Measurements from ENCODE around the gene SLC26A6. TPM values are rescaled to one million over a fixed set of nuclear protein-coding genes. Genes with fewer than 3 reads are reported as not detected.

SLC26A6 gene
- total RNA-seq, 1 experiment from 2014 or later = 58.9 TPM

DNA sequence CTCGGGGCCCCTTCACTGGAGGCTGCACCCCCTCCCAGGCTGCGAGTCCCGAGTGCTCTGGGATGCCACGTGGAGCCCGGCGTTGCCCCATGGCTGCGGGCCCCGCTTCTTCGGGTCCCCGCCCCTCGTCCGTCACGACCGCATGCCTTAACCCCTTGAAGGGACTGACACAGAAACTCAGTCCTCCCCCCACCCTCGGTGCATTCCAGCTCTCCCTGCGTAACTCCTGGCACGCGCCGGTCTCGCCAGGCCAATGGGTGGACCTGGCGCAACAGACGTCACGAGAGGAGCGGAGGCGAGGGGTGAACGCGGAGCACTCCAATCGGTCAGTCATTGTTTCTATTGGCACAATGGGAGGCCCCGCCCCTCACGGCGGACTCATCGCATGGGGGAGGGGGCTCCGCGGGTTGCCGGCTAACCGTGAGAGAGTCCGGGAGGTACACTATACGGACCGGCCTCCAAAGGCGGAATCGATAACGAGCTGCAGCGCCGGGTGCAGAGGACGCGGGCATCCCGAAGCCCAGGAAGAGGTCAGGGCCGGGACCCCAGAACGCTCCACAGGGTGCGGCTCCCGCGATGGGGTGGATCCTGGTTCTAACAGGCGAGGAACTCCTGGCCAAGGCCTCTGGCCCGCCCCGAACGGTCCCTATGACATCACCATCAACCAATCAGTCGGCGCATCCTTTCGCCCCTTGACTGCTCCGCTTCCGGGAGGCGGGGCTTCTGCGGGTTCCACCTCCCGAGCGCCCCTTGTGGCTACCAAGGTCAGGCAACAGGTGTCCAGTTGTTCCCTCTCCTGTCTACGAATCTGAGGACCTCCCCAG, 28.4 kb upstream of the SLC26A6 start (continued):
- TF ChIP-seq ZNF232 (CRISPR knock-in tag; IDR thresholded peaks at IDR 0.05) (peak; percentile 92), STAT6 (CRISPR knock-in tag; conservative IDR thresholded peaks at IDR 0.05; ENCODE audit: low read depth) (0 out of 2 replicates have a peak, but pooled peaks have one; percentile 48), CTCF (IDR thresholded peaks at IDR 0.05) (peak; percentile 64; the same call in 1 of the 2 replicates), ZNF281 (CRISPR knock-in tag; IDR thresholded peaks at IDR 0.05) (peak; percentile 86), ZBTB21 (CRISPR knock-in tag; IDR thresholded peaks at IDR 0.05; ENCODE audit: borderline replicate concordance) (peak; percentile 96), NFATC4 (CRISPR knock-in tag; IDR thresholded peaks at IDR 0.05) (no peak), ZNF671 (CRISPR knock-in tag; IDR thresholded peaks at IDR 0.05) (peak; percentile 21; the same call in 1 of the 2 replicates), MYBL2 (CRISPR knock-in tag; IDR thresholded peaks at IDR 0.05) (peak; percentile 97; the same call in 1 of the 2 replicates), GRHL2 (CRISPR knock-in tag; IDR thresholded peaks at IDR 0.05; ENCODE audit: insufficient replicate concordance, severe bottlenecking) (no peak), ZBTB43 (CRISPR knock-in tag; IDR thresholded peaks at IDR 0.05) (peak; percentile 98), USF2 (CRISPR knock-in tag; IDR thresholded peaks at IDR 0.05) (peak; percentile 73), SP1 (CRISPR knock-in tag; conservative IDR thresholded peaks at IDR 0.05) (peak; percentile 86), TEAD4 (CRISPR knock-in tag; IDR thresholded peaks at IDR 0.05) (peak; percentile 85), NR2C2 (CRISPR knock-in tag; IDR thresholded peaks at IDR 0.05) (no peak), FOXP4 (CRISPR knock-in tag; IDR thresholded peaks at IDR 0.05) (peak; percentile 94), ZNF416 (CRISPR knock-in tag; IDR thresholded peaks at IDR 0.05) (0 out of 2 replicates have a peak, but pooled peaks have one; percentile 11), HMGA2 (CRISPR knock-in tag; IDR thresholded peaks at IDR 0.05) (no peak), PRRX2 (CRISPR knock-in tag; IDR thresholded peaks at IDR 0.05) (no peak; the same call in 1 of the 2 replicates), NR3C1 (CRISPR knock-in tag; conservative IDR thresholded peaks at IDR 0.05; ENCODE audit: low read depth) (no peak), ZNF121 (CRISPR knock-in tag; IDR thresholded peaks at IDR 0.05) (no peak), MXD4 (CRISPR knock-in tag; IDR thresholded peaks at IDR 0.05; ENCODE audit: borderline replicate concordance) (no peak), TEAD1 (CRISPR knock-in tag; IDR thresholded peaks at IDR 0.05) (peak; percentile 99), EMX1 (CRISPR knock-in tag; IDR thresholded peaks at IDR 0.05) (0 out of 2 replicates have a peak, but pooled peaks have one; percentile 73), FOXP1 (CRISPR knock-in tag; IDR thresholded peaks at IDR 0.05; ENCODE audit: borderline replicate concordance) (peak; percentile 98)
- TF ChIP-seq, protein P1, sequence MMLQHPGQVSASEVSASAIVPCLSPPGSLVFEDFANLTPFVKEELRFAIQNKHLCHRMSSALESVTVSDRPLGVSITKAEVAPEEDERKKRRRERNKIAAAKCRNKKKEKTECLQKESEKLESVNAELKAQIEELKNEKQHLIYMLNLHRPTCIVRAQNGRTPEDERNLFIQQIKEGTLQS (CRISPR knock-in tag; conservative IDR thresholded peaks at IDR 0.05) = peak; percentile 83
- TF ChIP-seq, protein P2, sequence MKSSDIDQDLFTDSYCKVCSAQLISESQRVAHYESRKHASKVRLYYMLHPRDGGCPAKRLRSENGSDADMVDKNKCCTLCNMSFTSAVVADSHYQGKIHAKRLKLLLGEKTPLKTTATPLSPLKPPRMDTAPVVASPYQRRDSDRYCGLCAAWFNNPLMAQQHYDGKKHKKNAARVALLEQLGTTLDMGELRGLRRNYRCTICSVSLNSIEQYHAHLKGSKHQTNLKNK (CRISPR knock-in tag; IDR thresholded peaks at IDR 0.05) = no peak; the same call in 1 of the 2 replicates

All from WTC11 (cell line).